RWPE2 (cell line): Measurements from ENCODE around the gene CTDSP2.
A peak's percentile ranks its signal among the peaks of the same experiment; 100 is the strongest.

ENCODE experiments used
- ATAC-seq: fragments of 200-7000 bp; cut with Tn5 transposase; 3 replicates; pipeline ENCODE4 v1.9.1; 2021; ENCODE audit warnings: low read depth
- DNase-seq: peaks from one replicate; pipeline ENCODE4 v3.0.0-alpha.2; 2020; ENCODE audit warnings: low spot score
- H3K27ac ChIP-seq: fragments of 450-650 bp; 2 replicates; pipeline ENCODE4 v1.5.1; 2017; ENCODE audit warnings: mild to moderate bottlenecking; ENCODE audit not compliant: poor library complexity, severe bottlenecking
- H3K27me3 ChIP-seq: fragments of 250-450 bp; sonication (Bioruptor Pico); 2 replicates; pipeline ENCODE4 v1.5.1; 2021; ENCODE audit warnings: mild to moderate bottlenecking, moderate library complexity; ENCODE audit not compliant: insufficient read depth, poor library complexity, severe bottlenecking
- H3K36me3 ChIP-seq: fragments of 250-450 bp; sonication (Bioruptor Pico); 2 replicates; pipeline ENCODE4 v1.5.1; 2020; ENCODE audit warnings: low read depth, mild to moderate bottlenecking, moderate library complexity
- H3K4me1 ChIP-seq: fragments of 250-450 bp; sonication (Bioruptor Pico); 2 replicates; pipeline ENCODE4 v1.5.1; 2021; ENCODE audit warnings: mild to moderate bottlenecking, moderate library complexity; ENCODE audit not compliant: insufficient read depth, poor library complexity, severe bottlenecking
- H3K4me3 ChIP-seq: fragments of 250-450 bp; sonication (Bioruptor Pico); 2 replicates; pipeline ENCODE4 v1.5.1; 2021; ENCODE audit warnings: mild to moderate bottlenecking, moderate library complexity; ENCODE audit not compliant: severe bottlenecking
- H3K9me3 ChIP-seq: fragments of 250-450 bp; sonication (Bioruptor Pico); 2 replicates; pipeline ENCODE4 v1.5.1; 2021; ENCODE audit warnings: mild to moderate bottlenecking, moderate library complexity; ENCODE audit not compliant: severe bottlenecking
- CTCF ChIP-seq: fragments of 450-650 bp; IDR thresholded peaks from one replicate; pipeline ENCODE4 v1.5.1; 2017; ENCODE audit warnings: mild to moderate bottlenecking, moderate library complexity; ENCODE audit not compliant: poor library complexity, severe bottlenecking

CTDSP2 gene

GRCh38 chr12:57838594-57839302 is 7.8 kb downstream of the CTDSP2 start:
- peaks cover 38% of the 10 kb centered on the region for H3K4me1 ChIP-seq
- H3K27ac ChIP-seq = peak overlapping the region; percentile 70
- no peaks in the 10 kb centered on the region for H3K9me3 ChIP-seq
- peaks cover 4% of the 10 kb centered on the region for H3K36me3 ChIP-seq
- H3K27me3 ChIP-seq = no peaks in the 10 kb centered on the region
- H3K4me3 ChIP-seq = no peak overlapping the region
- DNase-seq (no peak), ATAC-seq (no peak)
- TF ChIP-seq CTCF = no peak

- no peaks in the 10 kb centered on the region for H3K36me3 ChIP-seq
- no peaks in the 10 kb centered on the region for H3K27me3 ChIP-seq
- ATAC-seq = peak; percentile 70
- H3K4me3 ChIP-seq = no peak overlapping the region
- peak overlapping the region; percentile 70 for H3K27ac ChIP-seq
- H3K9me3 ChIP-seq = no peaks in the 10 kb centered on the region
- no peak for DNase-seq
- TF ChIP-seq CTCF = no peak
- H3K4me1 ChIP-seq = peaks cover 38% of the 10 kb centered on the region
Observed at GRCh38 chr12:57837864-57838562, 8.5 kb downstream of the CTDSP2 start.

GRCh38 chr12:57836442-57837375 is 9.8 kb downstream of the CTDSP2 start:
- Histone ChIP-seq H3K9me3 (no peaks in the 10 kb centered on the region), H3K4me1 (peaks cover 38% of the 10 kb centered on the region), H3K27me3 (no peaks in the 10 kb centered on the region), H3K4me3 (no peak overlapping the region), H3K36me3 (no peaks in the 10 kb centered on the region), H3K27ac (peak overlapping the region; percentile 70)
- ATAC-seq (peak; percentile 64), DNase-seq (no peak)
- no peak for TF ChIP-seq CTCF

- ATAC-seq = no peak
- Histone ChIP-seq H3K27me3 (no peaks in the 10 kb centered on the region), H3K36me3 (no peaks in the 10 kb centered on the region; the same call in 1 of the 2 replicates), H3K27ac (peak overlapping the region; percentile 70), H3K4me3 (no peak overlapping the region), H3K4me1 (peaks cover 31% of the 10 kb centered on the region), H3K9me3 (no peaks in the 10 kb centered on the region)
- DNase-seq = no peak
- no peak for TF ChIP-seq CTCF
Observed at GRCh38 chr12:57835366-57836288, 10.9 kb downstream of the CTDSP2 start.
